Bronchial epithelial cell (primary cell): Measurements from ENCODE around the gene CCL18. TPM values are rescaled to one million over a fixed set of nuclear protein-coding genes. Genes with fewer than 3 reads are reported as not detected.
"Not testable (repeated sequence)": the region's sequence is repeated elsewhere in the genome, so short reads cannot be mapped to it uniquely, and the experiment has no call there.

ENCODE experiments used
- DNase-seq: peaks from one replicate; pipeline ENCODE4 v3.0.0-alpha.2; 2010; ENCODE audit warnings: low read depth
- FAIRE-seq: peaks from 2 replicates; lab custom pipeline; 2011; peaks lifted over from hg19 to GRCh38; lab: Jason Lieb, UNC
- H3K27me3 ChIP-seq: 2 replicates; pipeline ENCODE4 v1.5.1; 2011; ENCODE audit warnings: low read length; ENCODE audit not compliant: control insufficient read depth, insufficient read depth
- H3K36me3 ChIP-seq: 2 replicates; pipeline ENCODE4 v1.5.1; 2011; ENCODE audit warnings: low read length; ENCODE audit not compliant: control insufficient read depth, insufficient read depth
- H3K4me3 ChIP-seq: 2 replicates; pipeline ENCODE4 v1.5.1; 2011; ENCODE audit warnings: mild to moderate bottlenecking, low read depth, low read length, control low read depth
- total RNA-seq: library from RNA; depleted of rRNA; stranded (reverse); fragments of >200 nt; gene quantifications from 2 replicates; pipeline ENCODE4 v1.2.1, GENCODE V29; 2014
- TF ChIP-seq, protein P1 (sequence below): IDR thresholded peaks from 2 replicates; pipeline ENCODE4 v1.5.1; 2011; ENCODE audit warnings: mild to moderate bottlenecking, moderate library complexity, low read length, control low read depth, inconsistent platforms; ENCODE audit not compliant: insufficient read depth, severe bottlenecking

The CCL18 gene
- total RNA-seq, 1 donor from 2014 or later: under 0.01 TPM

DNA sequence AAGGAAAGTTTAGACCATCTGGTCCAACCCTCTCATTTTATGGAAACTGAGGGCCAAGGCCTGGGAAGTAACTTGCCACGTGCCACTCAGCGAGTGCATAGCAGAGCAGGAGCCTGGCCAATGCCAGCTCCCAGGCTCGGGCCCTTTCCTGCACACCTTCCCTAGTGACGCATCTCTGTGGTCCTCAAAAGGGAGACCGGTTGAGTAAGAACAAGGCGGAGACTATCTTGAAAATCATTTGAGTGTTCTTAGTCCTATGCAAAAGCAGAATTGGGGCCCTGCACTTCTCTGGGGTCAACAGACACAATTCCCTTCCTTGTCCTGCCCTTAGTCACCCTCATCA, 42.4 kb downstream of the CCL18 start:
- no peak for DNase-seq
- no peak for FAIRE-seq
- Histone ChIP-seq H3K36me3 (no peaks in the 10 kb centered on the region), H3K4me3 (no peak overlapping the region), H3K27me3 (no peaks in the 10 kb centered on the region)
- TF ChIP-seq, protein P1, sequence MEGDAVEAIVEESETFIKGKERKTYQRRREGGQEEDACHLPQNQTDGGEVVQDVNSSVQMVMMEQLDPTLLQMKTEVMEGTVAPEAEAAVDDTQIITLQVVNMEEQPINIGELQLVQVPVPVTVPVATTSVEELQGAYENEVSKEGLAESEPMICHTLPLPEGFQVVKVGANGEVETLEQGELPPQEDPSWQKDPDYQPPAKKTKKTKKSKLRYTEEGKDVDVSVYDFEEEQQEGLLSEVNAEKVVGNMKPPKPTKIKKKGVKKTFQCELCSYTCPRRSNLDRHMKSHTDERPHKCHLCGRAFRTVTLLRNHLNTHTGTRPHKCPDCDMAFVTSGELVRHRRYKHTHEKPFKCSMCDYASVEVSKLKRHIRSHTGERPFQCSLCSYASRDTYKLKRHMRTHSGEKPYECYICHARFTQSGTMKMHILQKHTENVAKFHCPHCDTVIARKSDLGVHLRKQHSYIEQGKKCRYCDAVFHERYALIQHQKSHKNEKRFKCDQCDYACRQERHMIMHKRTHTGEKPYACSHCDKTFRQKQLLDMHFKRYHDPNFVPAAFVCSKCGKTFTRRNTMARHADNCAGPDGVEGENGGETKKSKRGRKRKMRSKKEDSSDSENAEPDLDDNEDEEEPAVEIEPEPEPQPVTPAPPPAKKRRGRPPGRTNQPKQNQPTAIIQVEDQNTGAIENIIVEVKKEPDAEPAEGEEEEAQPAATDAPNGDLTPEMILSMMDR: no peak

DNA sequence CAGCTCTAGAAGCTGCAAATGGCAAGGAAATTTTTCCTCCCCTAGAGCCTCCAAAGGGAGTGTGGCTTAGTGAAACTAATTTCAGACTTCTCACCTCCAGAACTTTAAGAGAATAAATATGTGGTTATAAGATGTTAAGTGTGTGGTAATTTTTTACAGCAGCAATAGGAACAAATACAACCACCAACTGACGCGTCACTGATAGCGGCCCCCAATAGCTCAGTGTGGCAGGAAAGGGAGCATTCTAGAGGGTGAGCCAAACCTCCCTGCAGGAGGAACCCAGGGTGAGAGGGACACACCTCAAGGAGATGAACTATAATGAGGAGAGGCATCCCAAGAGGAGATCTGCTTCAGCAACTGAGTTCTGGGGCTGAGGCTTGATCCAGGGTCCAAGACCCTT, 43.6 kb downstream of the CCL18 start:
- no peaks in the 10 kb centered on the region for H3K27me3 ChIP-seq
- DNase-seq (no peak), FAIRE-seq (no peak)
- no peak overlapping the region for H3K4me3 ChIP-seq
- no peaks in the 10 kb centered on the region for H3K36me3 ChIP-seq
- TF ChIP-seq, protein P1: no peak

DNA sequence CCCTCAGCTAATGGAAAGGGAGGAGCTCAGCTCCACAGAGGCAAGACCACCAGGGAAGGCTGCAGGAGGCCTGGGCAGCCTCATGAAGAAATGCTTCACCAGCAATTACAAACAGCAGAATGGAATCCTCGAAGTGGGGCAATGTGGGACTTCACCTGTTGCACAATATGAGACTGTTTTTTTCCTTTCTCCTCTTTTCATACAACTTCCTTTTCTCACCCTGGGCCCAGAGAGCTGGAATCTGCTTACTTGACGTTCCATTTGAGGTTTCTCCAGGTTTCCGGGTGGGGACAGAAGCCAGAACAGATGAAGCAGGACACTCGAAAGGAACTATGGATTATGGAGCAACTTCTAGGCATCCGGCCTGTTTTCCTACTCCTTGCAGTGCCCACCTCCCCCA, 44.2 kb downstream of the CCL18 start:
- not testable (repeated sequence) for H3K36me3 ChIP-seq, H3K27me3 ChIP-seq, DNase-seq, FAIRE-seq, H3K4me3 ChIP-seq

DNA sequence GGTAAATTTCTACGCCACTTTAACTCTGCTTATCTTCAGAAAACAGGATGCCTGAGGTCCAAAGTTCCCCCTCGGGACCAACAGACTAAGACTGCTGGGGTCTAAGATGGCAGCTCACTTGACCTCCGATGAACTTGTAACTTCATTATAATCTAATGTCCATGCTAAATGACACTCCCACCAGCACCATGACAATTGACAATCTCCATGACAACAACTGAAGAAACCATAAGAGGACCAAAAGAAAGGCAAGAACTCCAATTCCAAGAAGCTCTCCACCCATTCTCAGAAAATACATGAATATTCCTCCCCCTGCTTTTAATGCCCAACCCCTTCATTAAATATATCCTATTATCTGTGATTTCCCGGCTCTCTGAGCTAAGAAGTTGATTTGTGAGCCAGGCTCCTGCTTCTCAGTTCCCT, 47.0 kb downstream of the CCL18 start:
- H3K36me3 ChIP-seq: no peaks in the 10 kb centered on the region
- FAIRE-seq: no peak

DNA sequence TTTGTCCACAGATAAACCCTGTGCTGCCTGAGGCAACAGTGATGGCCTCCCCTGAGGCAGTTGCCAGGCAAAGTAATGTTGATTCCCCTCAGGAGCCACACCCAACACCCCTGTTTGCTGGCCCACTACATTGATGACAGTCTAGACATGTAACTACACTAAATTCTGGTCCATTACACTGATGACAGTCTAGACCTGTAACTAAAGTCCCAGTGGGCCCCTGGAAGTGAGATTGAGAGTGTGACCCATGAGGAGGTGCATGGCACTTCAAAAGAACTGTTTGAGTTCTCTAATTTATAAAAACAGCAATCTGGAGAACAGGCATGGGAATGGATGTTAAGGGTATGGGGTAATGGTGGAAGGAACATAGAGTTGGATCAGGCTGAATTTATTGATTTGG, 48.5 kb downstream of the CCL18 start:
- H3K4me3 ChIP-seq: no peak overlapping the region
- no peaks in the 10 kb centered on the region for H3K27me3 ChIP-seq
- FAIRE-seq (no peak), DNase-seq (no peak)
- H3K36me3 ChIP-seq: no peaks in the 10 kb centered on the region
- TF ChIP-seq, protein P1: no peak

More for the DNA sequence above, 47.0 kb downstream of the CCL18 start:
- DNase-seq: no peak
- Histone ChIP-seq H3K4me3 (no peak overlapping the region), H3K27me3 (no peaks in the 10 kb centered on the region)
- TF ChIP-seq, protein P1: no peak

DNA sequence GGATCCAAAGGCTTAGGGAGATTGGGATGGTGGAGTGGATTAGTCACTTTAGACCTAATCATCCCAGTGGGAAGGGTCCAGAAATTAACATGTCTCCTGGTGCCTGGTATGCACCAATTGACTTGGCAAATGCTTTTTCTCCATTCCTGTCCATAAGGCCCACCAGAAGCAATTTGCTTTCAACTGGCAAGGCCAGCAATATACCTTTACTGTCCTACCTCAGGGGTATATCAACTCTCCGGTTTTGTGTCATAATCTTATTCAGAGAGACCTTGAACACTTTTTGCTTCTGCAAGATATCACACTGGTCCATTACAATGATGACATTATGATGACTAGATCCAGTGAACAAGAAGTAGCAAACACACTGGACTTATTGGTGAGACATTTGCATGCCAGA, 49.1 kb downstream of the CCL18 start:
- H3K36me3 ChIP-seq, FAIRE-seq, H3K4me3 ChIP-seq, DNase-seq, H3K27me3 ChIP-seq: not testable (repeated sequence)

DNA sequence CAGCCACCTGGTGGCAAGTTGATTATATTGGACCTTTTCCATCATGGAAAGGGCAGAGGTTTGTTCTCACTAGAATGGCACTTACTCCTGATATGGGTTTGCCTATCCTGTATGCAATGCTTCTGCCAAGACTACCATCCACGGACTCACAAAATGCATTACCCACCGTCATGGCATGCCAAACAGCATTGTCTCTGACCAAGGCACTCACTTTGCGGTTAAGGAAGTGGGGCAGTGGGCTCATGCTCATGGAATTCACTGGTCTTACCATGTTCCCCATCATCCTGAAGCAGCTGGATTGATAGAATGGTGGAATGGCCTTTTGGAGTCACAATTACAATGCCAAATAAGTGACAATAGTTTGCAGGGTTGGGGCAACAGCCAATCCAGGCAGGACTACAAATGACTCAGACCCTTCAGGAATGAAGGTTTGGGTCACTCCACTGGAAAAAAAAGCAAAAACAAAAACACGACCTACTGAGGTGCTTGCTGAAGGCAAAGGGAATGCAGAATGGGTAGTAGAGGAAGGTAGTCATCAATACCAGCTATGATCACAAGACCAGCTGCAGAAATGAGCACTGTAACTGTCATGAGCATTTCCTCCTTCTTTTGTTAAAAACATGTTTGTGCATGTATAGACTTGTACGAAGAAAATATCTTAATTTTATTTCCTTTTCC, 51.0 kb downstream of the CCL18 start:
- not testable (repeated sequence) for FAIRE-seq, H3K4me3 ChIP-seq, H3K27me3 ChIP-seq, H3K36me3 ChIP-seq
- peak; percentile 57 for DNase-seq

DNA sequence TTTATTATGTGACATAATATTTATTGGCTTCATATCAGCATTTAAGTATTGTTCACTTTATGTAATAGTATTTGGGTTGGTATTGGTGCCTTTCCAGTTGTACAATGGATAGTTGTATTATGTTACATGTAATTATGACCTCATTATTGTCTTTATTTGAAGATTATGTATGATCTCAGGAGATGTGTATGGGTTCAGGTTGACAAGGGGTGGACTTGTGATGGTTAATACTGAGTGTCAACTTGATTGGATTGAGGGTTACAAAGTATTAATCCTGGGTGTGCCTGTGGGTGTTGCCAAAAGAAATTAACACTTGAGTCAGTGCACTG, 51.5 kb downstream of the CCL18 start:
- not testable (repeated sequence) for H3K4me3 ChIP-seq, H3K27me3 ChIP-seq, H3K36me3 ChIP-seq, FAIRE-seq, DNase-seq
